Medulla oblongata (tissue), 1 donor: ENCODE data around the gene SEC14L1.
A peak's percentile ranks its signal among the peaks of the same experiment; 100 is the strongest.
"Not testable (repeated sequence)": the region's sequence is repeated elsewhere in the genome, so short reads cannot be mapped to it uniquely, and the experiment has no call there.

Experiments
- DNase-seq: peaks from one replicate; pipeline ENCODE4 v3.0.0-alpha.2; 2015; ENCODE audit errors: extremely low spot score

The SEC14L1 gene

GRCh38 chr17:77140878-77141767 is at the start of gene SEC14L1:
SEC14L1 (plus strand) TSS chr17:77140969; CDS start chr17:77143597, 2,628 bp downstream.
- peak; percentile 56 for DNase-seq

- DNase-seq: no peak
Measured at GRCh38 chr17:77092025-77092424, 48.7 kb upstream of the SEC14L1 start.

- no peak for DNase-seq
Measured at GRCh38 chr17:77095461-77095860, 45.3 kb upstream of the SEC14L1 start.

- DNase-seq: peak; percentile 85
Measured at GRCh38 chr17:77096570-77097214, 44.1 kb upstream of the SEC14L1 start.

- DNase-seq: peak; percentile 59
Measured at GRCh38 chr17:77097631-77098180, 43.1 kb upstream of the SEC14L1 start.

GRCh38 chr17:77098884-77099545 is 41.8 kb upstream of the SEC14L1 start:
- peak; percentile 96 for DNase-seq

- DNase-seq: peak; percentile 86
Measured at GRCh38 chr17:77099997-77100396, 40.8 kb upstream of the SEC14L1 start.

- DNase-seq: no peak
Measured at GRCh38 chr17:77101521-77102410, 39.0 kb upstream of the SEC14L1 start.

- DNase-seq: not testable (repeated sequence)
Measured at GRCh38 chr17:77102411-77103134, 38.2 kb upstream of the SEC14L1 start.

- no peak for DNase-seq
Measured at GRCh38 chr17:77105706-77106105, 35.1 kb upstream of the SEC14L1 start.

- no peak for DNase-seq
Measured at GRCh38 chr17:77106874-77107358, 33.9 kb upstream of the SEC14L1 start.

GRCh38 chr17:77107506-77108433 is 33.0 kb upstream of the SEC14L1 start:
- DNase-seq: no peak

GRCh38 chr17:77109159-77109759 is 31.5 kb upstream of the SEC14L1 start:
- no peak for DNase-seq

- peak; percentile 76 for DNase-seq
Measured at GRCh38 chr17:77109764-77110359, 30.9 kb upstream of the SEC14L1 start.

- not testable (repeated sequence) for DNase-seq
Measured at GRCh38 chr17:77111165-77111933, 29.4 kb upstream of the SEC14L1 start.

- peak; percentile 33 for DNase-seq
Measured at GRCh38 chr17:77111934-77112296, 28.9 kb upstream of the SEC14L1 start.

GRCh38 chr17:77115510-77115909 is 25.3 kb upstream of the SEC14L1 start:
- DNase-seq: peak; percentile 31

- DNase-seq: no peak
Measured at GRCh38 chr17:77115947-77116346, 24.8 kb upstream of the SEC14L1 start.
